ENCODE measurements around the gene FAM89B. TPM values are rescaled to one million over a fixed set of nuclear protein-coding genes. Genes with fewer than 3 reads are reported as not detected.

Gene FAM89B
- polyA plus RNA-seq, 1 donor (not counting 4 experiments of a cell fraction or from before 2014, with no cell fraction given): 11.5 TPM

DNA sequence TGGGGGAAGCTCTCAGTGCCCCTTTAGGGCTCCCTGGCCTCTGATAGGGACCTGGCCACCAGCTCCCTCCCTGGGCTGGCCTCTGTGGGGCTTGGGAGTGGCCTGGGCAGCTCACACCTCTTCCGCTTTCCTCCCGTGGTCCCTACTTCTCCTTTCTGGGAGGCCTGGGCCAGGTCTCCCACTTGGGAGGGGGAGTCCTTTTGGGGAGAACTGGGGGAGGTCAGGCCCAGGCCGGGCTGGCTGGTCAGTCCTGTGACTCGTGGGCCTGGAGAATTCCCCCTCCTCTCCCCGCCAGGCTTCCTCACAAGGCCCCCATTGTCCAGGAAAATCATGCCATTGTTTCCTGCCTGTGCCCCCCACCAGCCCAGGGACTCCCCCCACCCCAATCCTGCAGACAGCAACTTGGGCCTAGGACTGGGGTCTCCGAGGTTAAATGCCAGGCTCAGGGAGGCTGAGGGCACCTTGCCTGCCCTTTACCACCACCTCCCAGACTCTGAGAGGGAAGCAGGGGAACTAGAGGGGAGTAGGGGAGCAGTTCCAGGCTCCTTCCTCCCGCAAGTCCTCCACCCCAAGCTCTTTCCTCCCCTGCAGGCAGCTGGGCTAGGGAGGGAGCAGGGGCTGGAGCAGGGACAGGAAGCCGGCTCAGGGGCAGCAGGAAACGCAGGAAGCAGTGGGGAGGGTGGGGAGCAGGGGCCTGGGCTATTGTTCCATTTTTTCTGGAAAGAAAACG lies 38.9 kb downstream of the FAM89B start:
- Histone ChIP-seq H3K4me2 (ENCODE audit: control insufficient read depth, extremely low read depth, insufficient read depth, low read depth, low read length) (no peak overlapping the region), H3K27me3 (ENCODE audit: control insufficient read depth, extremely low read depth, insufficient read depth, low read length) (no peaks in the 10 kb centered on the region), H3K4me3 (ENCODE audit: control insufficient read depth in 2 of 3, extremely low read depth in 1 of 3, insufficient read depth in 2 of 3, low read depth in 1 of 3, low read length in 3 of 3) (no peak overlapping the region), H3K9me1 (ENCODE audit: control insufficient read depth, extremely low read depth, insufficient read depth, low read length) (no peaks in the 10 kb centered on the region), H3K9ac (ENCODE audit: control insufficient read depth, extremely low read depth, insufficient read depth, low read length) (no peak overlapping the region), H3K27ac (ENCODE audit: control insufficient read depth, insufficient read depth, low read length) (no peak overlapping the region), H3K79me2 (ENCODE audit: control insufficient read depth, insufficient read depth, low read length) (peaks cover 41% of the 10 kb centered on the region), H3K36me3 (ENCODE audit: control insufficient read depth in 2 of 2, extremely low read depth in 1 of 2, insufficient read depth in 2 of 2, low read length in 2 of 2) (peaks cover 11 to 16% of the 10 kb centered on the region in 2 experiments), H3K4me1 (ENCODE audit: control insufficient read depth, extremely low read depth, insufficient read depth, low read length) (peaks cover 24% of the 10 kb centered on the region), H4K20me1 (ENCODE audit: control insufficient read depth, extremely low read depth, insufficient read depth, low read length) (no peaks in the 10 kb centered on the region), H3K9me3 (ENCODE audit: control insufficient read depth, low read depth, low read length) (no peaks in the 10 kb centered on the region), H2AFZ (ENCODE audit: control insufficient read depth, low read length) (no peak overlapping the region)
- dilution Hi-C loops (cut with MboI; ENCODE audit: extremely low pct_ligation_motif_present, low sequenced_read_pairs): no loop called here
- no peak for TF ChIP-seq EZH2 (IDR thresholded peaks at IDR 0.05; ENCODE audit: low read length)
- TF ChIP-seq, protein P1, sequence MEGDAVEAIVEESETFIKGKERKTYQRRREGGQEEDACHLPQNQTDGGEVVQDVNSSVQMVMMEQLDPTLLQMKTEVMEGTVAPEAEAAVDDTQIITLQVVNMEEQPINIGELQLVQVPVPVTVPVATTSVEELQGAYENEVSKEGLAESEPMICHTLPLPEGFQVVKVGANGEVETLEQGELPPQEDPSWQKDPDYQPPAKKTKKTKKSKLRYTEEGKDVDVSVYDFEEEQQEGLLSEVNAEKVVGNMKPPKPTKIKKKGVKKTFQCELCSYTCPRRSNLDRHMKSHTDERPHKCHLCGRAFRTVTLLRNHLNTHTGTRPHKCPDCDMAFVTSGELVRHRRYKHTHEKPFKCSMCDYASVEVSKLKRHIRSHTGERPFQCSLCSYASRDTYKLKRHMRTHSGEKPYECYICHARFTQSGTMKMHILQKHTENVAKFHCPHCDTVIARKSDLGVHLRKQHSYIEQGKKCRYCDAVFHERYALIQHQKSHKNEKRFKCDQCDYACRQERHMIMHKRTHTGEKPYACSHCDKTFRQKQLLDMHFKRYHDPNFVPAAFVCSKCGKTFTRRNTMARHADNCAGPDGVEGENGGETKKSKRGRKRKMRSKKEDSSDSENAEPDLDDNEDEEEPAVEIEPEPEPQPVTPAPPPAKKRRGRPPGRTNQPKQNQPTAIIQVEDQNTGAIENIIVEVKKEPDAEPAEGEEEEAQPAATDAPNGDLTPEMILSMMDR (optimal IDR thresholded peaks at IDR 0.05 in 1 of 3, IDR thresholded peaks at IDR 0.05 in 1 of 3, conservative IDR thresholded peaks at IDR 0.05 in 1 of 3; ENCODE audit: extremely low read depth in 1 of 3, insufficient read depth in 2 of 3, low read length in 3 of 3): no peak
- DNase-seq (ENCODE audit: low read depth, low spot score) (no peak), FAIRE-seq (no peak)

DNA sequence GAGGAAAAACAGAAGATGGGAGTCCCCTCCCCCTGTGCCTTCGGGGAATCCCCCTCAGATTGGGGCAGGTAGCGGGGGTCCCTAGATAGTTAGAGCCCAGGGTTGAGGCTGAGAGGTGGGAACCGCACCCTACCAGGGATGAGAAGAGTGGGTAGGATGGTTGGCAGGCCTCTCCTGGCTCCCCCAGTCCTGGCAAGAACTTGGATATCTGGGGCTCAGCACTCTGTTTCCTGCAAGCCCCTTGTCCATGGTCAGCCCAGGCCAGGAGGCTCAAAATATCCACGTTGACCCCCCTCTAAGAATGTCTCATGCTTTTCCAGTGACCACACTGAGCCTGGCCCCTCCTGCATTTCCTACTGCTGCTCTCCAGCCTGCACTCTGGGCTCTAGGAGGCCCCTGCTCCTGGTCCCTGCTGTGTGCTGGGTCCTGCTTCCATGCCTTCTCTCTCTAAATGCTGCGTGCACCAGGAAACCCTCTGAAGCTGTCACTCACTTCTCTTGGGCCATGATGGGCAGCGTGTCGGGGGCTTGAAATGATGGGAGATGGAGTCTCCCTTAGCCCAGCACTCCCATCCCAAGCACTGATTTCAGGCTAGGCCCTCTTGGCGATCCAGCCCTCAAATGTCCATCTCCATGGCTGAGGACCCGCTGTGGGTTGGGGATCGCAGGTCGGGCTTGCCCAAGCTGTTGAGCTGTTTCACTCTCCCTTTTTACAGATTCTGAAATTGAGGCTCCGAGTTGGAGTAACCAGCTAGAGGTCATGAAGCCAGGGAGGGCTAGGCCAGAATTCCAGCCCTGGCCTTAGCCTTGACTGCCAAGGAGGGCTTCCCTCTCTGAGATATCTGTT lies 39.6 kb downstream of the FAM89B start:
- Histone ChIP-seq H3K36me3 (ENCODE audit: control insufficient read depth in 2 of 2, extremely low read depth in 1 of 2, insufficient read depth in 2 of 2, low read length in 2 of 2) (peaks cover 11 to 17% of the 10 kb centered on the region in 2 experiments), H3K9me3 (ENCODE audit: control insufficient read depth, low read depth, low read length) (no peaks in the 10 kb centered on the region), H3K4me1 (ENCODE audit: control insufficient read depth, extremely low read depth, insufficient read depth, low read length) (peaks cover 29% of the 10 kb centered on the region), H3K9me1 (ENCODE audit: control insufficient read depth, extremely low read depth, insufficient read depth, low read length) (no peaks in the 10 kb centered on the region), H3K27ac (ENCODE audit: control insufficient read depth, insufficient read depth, low read length) (no peak overlapping the region), H3K27me3 (ENCODE audit: control insufficient read depth, extremely low read depth, insufficient read depth, low read length) (no peaks in the 10 kb centered on the region), H4K20me1 (ENCODE audit: control insufficient read depth, extremely low read depth, insufficient read depth, low read length) (no peaks in the 10 kb centered on the region), H2AFZ (ENCODE audit: control insufficient read depth, low read length) (no peak overlapping the region), H3K9ac (ENCODE audit: control insufficient read depth, extremely low read depth, insufficient read depth, low read length) (no peak overlapping the region), H3K4me2 (ENCODE audit: control insufficient read depth, extremely low read depth, insufficient read depth, low read depth, low read length) (peak overlapping the region; percentile 88), H3K4me3 (ENCODE audit: control insufficient read depth in 2 of 3, extremely low read depth in 1 of 3, insufficient read depth in 2 of 3, low read depth in 1 of 3, low read length in 3 of 3) (no peak overlapping the region), H3K79me2 (ENCODE audit: control insufficient read depth, insufficient read depth, low read length) (peaks cover 49% of the 10 kb centered on the region)
- FAIRE-seq (no peak), DNase-seq (ENCODE audit: low read depth, low spot score) (no peak)
- TF ChIP-seq, protein P1 (optimal IDR thresholded peaks at IDR 0.05 in 1 of 3, IDR thresholded peaks at IDR 0.05 in 1 of 3, conservative IDR thresholded peaks at IDR 0.05 in 1 of 3; ENCODE audit: extremely low read depth in 1 of 3, insufficient read depth in 2 of 3, low read length in 3 of 3): no peak
- no peak for TF ChIP-seq EZH2 (IDR thresholded peaks at IDR 0.05; ENCODE audit: low read length)
- dilution Hi-C loops (cut with MboI; ENCODE audit: extremely low pct_ligation_motif_present, low sequenced_read_pairs): no loop called here

Data from keratinocyte (primary cell).